HFFc6 (cell line): ENCODE data around the gene SOX6. TPM values are rescaled to one million over a fixed set of nuclear protein-coding genes. Genes with fewer than 3 reads are reported as not detected.
"Not testable (repeated sequence)": the region's sequence is repeated elsewhere in the genome, so short reads cannot be mapped to it uniquely, and the experiment has no call there.

Experiments used
- DNase-seq: peaks from one replicate; pipeline ENCODE4 v3.0.0-alpha.2; 2018
- H3K27ac Mint-ChIP-seq: 2 replicates; pipeline ENCODE4 v1.8.0; 2020; ENCODE audit warnings: mild to moderate bottlenecking, mixed read lengths
- H3K27me3 Mint-ChIP-seq: 2 replicates; pipeline ENCODE4 v1.8.0; 2021; ENCODE audit warnings: mild to moderate bottlenecking, moderate library complexity, mixed read lengths; ENCODE audit not compliant: insufficient read depth
- H3K36me3 Mint-ChIP-seq: 2 replicates; pipeline ENCODE4 v1.8.0; 2021; ENCODE audit warnings: low read depth, mixed read lengths
- H3K4me1 Mint-ChIP-seq: 2 replicates; pipeline ENCODE4 v1.8.0; 2020; ENCODE audit warnings: low read depth, mixed read lengths
- H3K4me3 Mint-ChIP-seq: 2 replicates; pipeline ENCODE4 v1.8.0; 2020; ENCODE audit warnings: mild to moderate bottlenecking, moderate library complexity, mixed read lengths
- H3K9me3 Mint-ChIP-seq: 2 replicates; pipeline ENCODE4 v1.8.0; 2020; ENCODE audit warnings: mild to moderate bottlenecking, mixed read lengths
- CTCF ChIP-seq: fragments of 200-600 bp; sonication (generic); IDR thresholded peaks from 2 replicates; pipeline ENCODE4 v1.5.0; 2021; ENCODE audit warnings: antibody characterized with exemption, mild to moderate bottlenecking
- total RNA-seq, 6 experiments: library from RNA; stranded (reverse); fragmentation: NEBNext Ultra II Directional; extraction: Animal tissue kit (Norgen Biotek cat#: 25700); gene quantifications; 2 replicates in 1 of 6; 3 replicates in 5 of 6; pipeline ENCODE4 v1.2.3, GENCODE V29; 2021

The SOX6 gene
- total RNA-seq, 6 experiments from 2014 or later = 0.66 to 6.5 (median 1.4) TPM

- DNase-seq = no peak
- H3K4me1 Mint-ChIP-seq = peaks cover 21% of the 10 kb centered on the region; the same call in 1 of the 2 replicates
- TF ChIP-seq CTCF = no peak
- no peaks in the 10 kb centered on the region for H3K27me3 Mint-ChIP-seq
- no peak overlapping the region for H3K4me3 Mint-ChIP-seq
- H3K36me3 Mint-ChIP-seq = no peaks in the 10 kb centered on the region
- peaks cover 5% of the 10 kb centered on the region; the same call in 1 of the 2 replicates for H3K9me3 Mint-ChIP-seq
- no peak overlapping the region for H3K27ac Mint-ChIP-seq
Measured at GRCh38 chr11:16151138-16151537, 205.2 kb downstream of the SOX6 start.

GRCh38 chr11:16149476-16149875, 206.9 kb downstream of the SOX6 start:
- no peak overlapping the region for H3K4me3 Mint-ChIP-seq
- peaks cover 14% of the 10 kb centered on the region; the same call in 1 of the 2 replicates for H3K4me1 Mint-ChIP-seq
- no peak for TF ChIP-seq CTCF
- DNase-seq = no peak
- peaks cover 5% of the 10 kb centered on the region; the same call in 1 of the 2 replicates for H3K9me3 Mint-ChIP-seq
- no peak overlapping the region for H3K27ac Mint-ChIP-seq
- H3K27me3 Mint-ChIP-seq = no peaks in the 10 kb centered on the region; the same call in 1 of the 2 replicates
- no peaks in the 10 kb centered on the region for H3K36me3 Mint-ChIP-seq

GRCh38 chr11:16148301-16148931, 207.9 kb downstream of the SOX6 start:
- no peak overlapping the region; the same call in 1 of the 2 replicates for H3K4me3 Mint-ChIP-seq
- no peak for TF ChIP-seq CTCF
- H3K4me1 Mint-ChIP-seq = peaks cover 10% of the 10 kb centered on the region; the same call in 1 of the 2 replicates
- H3K36me3 Mint-ChIP-seq = no peaks in the 10 kb centered on the region
- no peaks in the 10 kb centered on the region; the same call in 1 of the 2 replicates for H3K27me3 Mint-ChIP-seq
- no peak overlapping the region for H3K27ac Mint-ChIP-seq
- H3K9me3 Mint-ChIP-seq = peaks cover 16% of the 10 kb centered on the region; the same call in 1 of the 2 replicates
- DNase-seq = no peak

- not testable (repeated sequence) for H3K27ac Mint-ChIP-seq, H3K4me1 Mint-ChIP-seq, H3K4me3 Mint-ChIP-seq, H3K36me3 Mint-ChIP-seq, DNase-seq, H3K27me3 Mint-ChIP-seq
- H3K9me3 Mint-ChIP-seq = peaks cover 24% of the 10 kb centered on the region
Measured at GRCh38 chr11:16146980-16147379, 209.4 kb downstream of the SOX6 start.

- not testable (repeated sequence) for H3K36me3 Mint-ChIP-seq, H3K4me3 Mint-ChIP-seq, H3K27me3 Mint-ChIP-seq, H3K27ac Mint-ChIP-seq, H3K4me1 Mint-ChIP-seq, DNase-seq
- peaks cover 20% of the 10 kb centered on the region for H3K9me3 Mint-ChIP-seq
Measured at GRCh38 chr11:16141614-16142013, 214.7 kb downstream of the SOX6 start.

- H3K36me3 Mint-ChIP-seq, DNase-seq, H3K27ac Mint-ChIP-seq, H3K27me3 Mint-ChIP-seq, H3K4me3 Mint-ChIP-seq, H3K4me1 Mint-ChIP-seq: not testable (repeated sequence)
- peaks cover 20% of the 10 kb centered on the region for H3K9me3 Mint-ChIP-seq
Measured at GRCh38 chr11:16141162-16141561, 215.2 kb downstream of the SOX6 start.

- no peaks in the 10 kb centered on the region for H3K27me3 Mint-ChIP-seq
- H3K36me3 Mint-ChIP-seq = peaks cover 8% of the 10 kb centered on the region; the same call in 1 of the 2 replicates
- no peak for TF ChIP-seq CTCF
- DNase-seq = no peak
- H3K27ac Mint-ChIP-seq = no peak overlapping the region
- peaks cover 10% of the 10 kb centered on the region for H3K9me3 Mint-ChIP-seq
- no peaks in the 10 kb centered on the region for H3K4me1 Mint-ChIP-seq
- H3K4me3 Mint-ChIP-seq = no peak overlapping the region
Measured at GRCh38 chr11:16136792-16137390, 219.5 kb downstream of the SOX6 start.
